ENCODE data around the gene WDR1. TPM values are rescaled to one million over a fixed set of nuclear protein-coding genes. Genes with fewer than 3 reads are reported as not detected.

WDR1 gene
- total RNA-seq, 1 donor from 2014 or later: 161 TPM

GRCh38 chr4:10093271-10093621 lies 23.4 kb downstream of the WDR1 start:
- peaks cover 5% of the 10 kb centered on the region for H3K9me3 Mint-ChIP-seq (ENCODE audit: unreplicated experiment)
- peaks cover 4% of the 10 kb centered on the region for H3K36me3 Mint-ChIP-seq (ENCODE audit: unreplicated experiment)
- peaks cover 26% of the 10 kb centered on the region for H3K4me1 Mint-ChIP-seq (ENCODE audit: low read depth, unreplicated experiment)
- no peak for DNase-seq
- peak overlapping the region; percentile 7 for H3K4me3 Mint-ChIP-seq (ENCODE audit: unreplicated experiment)
- TF ChIP-seq CTCF (IDR thresholded peaks at IDR 0.05; ENCODE audit: partially characterized antibody, unreplicated experiment): no peak
- peaks cover 9% of the 10 kb centered on the region for H3K27me3 Mint-ChIP-seq (ENCODE audit: unreplicated experiment)
- peak overlapping the region; percentile 76 for H3K27ac Mint-ChIP-seq (ENCODE audit: unreplicated experiment)

- H3K27me3 Mint-ChIP-seq (ENCODE audit: unreplicated experiment): peaks cover 11% of the 10 kb centered on the region
- H3K4me1 Mint-ChIP-seq (ENCODE audit: low read depth, unreplicated experiment): peaks cover 26% of the 10 kb centered on the region
- TF ChIP-seq CTCF (IDR thresholded peaks at IDR 0.05; ENCODE audit: partially characterized antibody, unreplicated experiment): no peak
- DNase-seq: no peak
- H3K36me3 Mint-ChIP-seq (ENCODE audit: unreplicated experiment): peaks cover 3% of the 10 kb centered on the region
- H3K9me3 Mint-ChIP-seq (ENCODE audit: unreplicated experiment): peaks cover 5% of the 10 kb centered on the region
- peak overlapping the region; percentile 76 for H3K27ac Mint-ChIP-seq (ENCODE audit: unreplicated experiment)
- H3K4me3 Mint-ChIP-seq (ENCODE audit: unreplicated experiment): peak overlapping the region; percentile 69
Observed at GRCh38 chr4:10092481-10093270, 23.9 kb downstream of the WDR1 start.

- H3K4me3 Mint-ChIP-seq (ENCODE audit: unreplicated experiment): no peak overlapping the region
- no peak for DNase-seq
- no peak for TF ChIP-seq CTCF (IDR thresholded peaks at IDR 0.05; ENCODE audit: partially characterized antibody, unreplicated experiment)
- H3K9me3 Mint-ChIP-seq (ENCODE audit: unreplicated experiment): peaks cover 5% of the 10 kb centered on the region
- no peaks in the 10 kb centered on the region for H3K36me3 Mint-ChIP-seq (ENCODE audit: unreplicated experiment)
- peaks cover 26% of the 10 kb centered on the region for H3K4me1 Mint-ChIP-seq (ENCODE audit: low read depth, unreplicated experiment)
- H3K27me3 Mint-ChIP-seq (ENCODE audit: unreplicated experiment): peaks cover 11% of the 10 kb centered on the region
- peak overlapping the region; percentile 33 for H3K27ac Mint-ChIP-seq (ENCODE audit: unreplicated experiment)
Observed at GRCh38 chr4:10091531-10092181, 24.9 kb downstream of the WDR1 start.

GRCh38 chr4:10090467-10091250 lies 25.9 kb downstream of the WDR1 start:
- no peak for DNase-seq
- peaks cover 5% of the 10 kb centered on the region for H3K9me3 Mint-ChIP-seq (ENCODE audit: unreplicated experiment)
- no peak for TF ChIP-seq CTCF (IDR thresholded peaks at IDR 0.05; ENCODE audit: partially characterized antibody, unreplicated experiment)
- H3K27ac Mint-ChIP-seq (ENCODE audit: unreplicated experiment): no peak overlapping the region
- peaks cover 26% of the 10 kb centered on the region for H3K4me1 Mint-ChIP-seq (ENCODE audit: low read depth, unreplicated experiment)
- H3K27me3 Mint-ChIP-seq (ENCODE audit: unreplicated experiment): peaks cover 11% of the 10 kb centered on the region
- H3K4me3 Mint-ChIP-seq (ENCODE audit: unreplicated experiment): no peak overlapping the region
- no peaks in the 10 kb centered on the region for H3K36me3 Mint-ChIP-seq (ENCODE audit: unreplicated experiment)
